HUDEP-2 (cell line): ENCODE results near the gene TRIM32.

Source experiments
- DNase-seq, 76 experiments: peaks; one replicate each; lab custom pipeline; 2025; ENCODE audit not compliant: unreplicated experiment in 76 of 76; lab: John Stamatoyannopoulos, UW

TRIM32 gene

DNA sequence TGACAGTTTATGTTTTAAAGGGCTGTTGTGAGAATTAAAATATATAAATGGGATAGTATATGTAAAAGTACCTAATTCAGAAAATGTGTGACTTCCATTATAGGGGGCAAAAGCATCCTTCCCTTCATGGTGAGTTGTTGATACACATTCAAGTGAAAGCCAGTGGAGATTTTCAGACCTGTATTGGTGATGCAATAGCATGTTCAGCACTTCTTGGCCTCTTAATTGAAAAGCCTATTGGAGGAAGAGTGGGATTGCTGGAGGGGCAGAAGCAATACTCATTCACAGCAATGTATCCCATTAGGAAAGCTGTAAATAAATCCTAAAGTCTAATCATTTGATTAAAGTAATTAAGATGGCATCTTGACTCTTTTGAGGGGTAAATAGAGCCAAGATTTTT, 17.4 kb downstream of the TRIM32 start:
- no peak for DNase-seq

- no peak for DNase-seq
Observed at GRCh38 chr9:116705531-116705930, 18.4 kb downstream of the TRIM32 start.

- no peak for DNase-seq
Observed at GRCh38 chr9:116706310-116707290, 19.5 kb downstream of the TRIM32 start.

GRCh38 chr9:116712781-116713180, 25.7 kb downstream of the TRIM32 start:
- DNase-seq, result no peak

- DNase-seq, result no peak
Observed at GRCh38 chr9:116713271-116713670, 26.2 kb downstream of the TRIM32 start.

GRCh38 chr9:116715751-116716150, 28.6 kb downstream of the TRIM32 start:
- DNase-seq, result no peak

GRCh38 chr9:116716438-116716837, 29.3 kb downstream of the TRIM32 start:
- no peak for DNase-seq

GRCh38 chr9:116717150-116717549, 30.0 kb downstream of the TRIM32 start:
- DNase-seq, result no peak

GRCh38 chr9:116718111-116718510, 31.0 kb downstream of the TRIM32 start:
- DNase-seq, result no peak

DNA sequence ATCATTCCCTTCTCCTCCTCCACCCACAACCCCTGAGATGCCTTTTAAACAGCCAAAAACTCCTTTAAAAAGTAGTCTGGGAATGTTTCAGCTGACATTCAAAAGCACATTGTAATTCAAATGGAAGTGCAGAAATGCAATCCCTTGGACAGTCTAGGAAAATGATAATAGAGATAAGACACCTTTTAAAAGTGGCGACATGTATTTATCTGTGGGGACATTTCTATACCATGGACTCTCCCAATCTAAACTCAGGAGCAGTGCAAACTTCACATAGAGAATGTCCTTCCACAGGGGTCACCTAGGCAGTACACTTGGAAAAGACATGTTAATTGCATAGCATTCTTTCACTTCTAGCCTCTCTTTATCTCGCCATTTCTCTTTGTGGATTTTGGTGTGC, 33.0 kb downstream of the TRIM32 start:
- DNase-seq, result no peak

GRCh38 chr9:116721411-116721810, 34.3 kb downstream of the TRIM32 start:
- no peak for DNase-seq

- no peak for DNase-seq
Observed at GRCh38 chr9:116721944-116722343, 34.8 kb downstream of the TRIM32 start.

- DNase-seq, result no peak
Observed at GRCh38 chr9:116724123-116724522, 37.0 kb downstream of the TRIM32 start.

DNA sequence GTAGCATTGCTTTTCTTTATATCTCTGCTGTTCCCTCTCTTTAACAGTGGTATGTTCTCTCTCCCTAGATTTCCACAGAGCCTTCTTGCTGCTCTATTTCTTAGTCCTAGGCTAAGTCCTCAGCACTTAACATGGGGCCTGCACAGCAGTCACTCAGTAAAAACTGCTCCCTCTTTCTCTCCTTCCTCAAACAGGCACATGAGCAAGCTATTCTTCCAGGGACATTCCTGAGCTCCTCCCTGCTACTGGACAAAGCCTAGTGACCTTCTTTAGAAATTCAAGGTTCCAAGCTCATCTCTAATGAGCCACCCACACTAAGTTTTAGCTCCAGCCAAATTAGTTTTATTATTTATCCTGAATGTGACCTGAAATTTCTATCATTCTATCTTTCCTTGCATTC, 39.5 kb downstream of the TRIM32 start:
- DNase-seq, result no peak

DNA sequence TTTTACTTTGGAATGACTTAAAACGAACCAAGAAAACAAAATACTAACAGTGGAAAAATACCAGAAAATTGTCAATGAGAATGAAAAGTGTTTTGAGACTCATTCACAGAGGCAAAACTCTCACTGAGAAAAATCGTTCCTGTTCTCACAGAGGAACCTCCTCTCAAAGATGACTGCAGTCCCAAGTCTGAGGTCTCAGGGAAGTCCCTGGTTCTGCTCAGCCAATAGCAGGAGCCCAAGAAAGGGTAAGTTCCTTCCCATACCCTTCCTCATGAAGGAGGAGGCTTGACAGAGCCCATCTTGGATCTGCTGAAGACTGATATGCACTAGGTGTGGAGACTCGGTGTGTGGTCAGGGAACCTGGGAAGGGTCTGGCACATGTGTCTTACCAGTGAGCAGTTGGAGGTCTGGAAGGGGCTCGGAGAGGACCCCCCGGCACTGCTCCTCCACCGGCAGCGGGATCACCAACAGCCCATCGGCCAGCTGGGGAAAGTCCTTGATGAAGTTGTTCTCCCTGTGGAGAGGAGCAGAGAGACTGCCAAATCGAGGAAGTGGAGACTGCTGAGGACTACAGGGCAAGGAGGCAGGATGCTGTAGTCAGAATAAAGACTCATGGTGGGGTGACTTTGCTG, 46.0 kb downstream of the TRIM32 start:
- no peak for DNase-seq

DNA sequence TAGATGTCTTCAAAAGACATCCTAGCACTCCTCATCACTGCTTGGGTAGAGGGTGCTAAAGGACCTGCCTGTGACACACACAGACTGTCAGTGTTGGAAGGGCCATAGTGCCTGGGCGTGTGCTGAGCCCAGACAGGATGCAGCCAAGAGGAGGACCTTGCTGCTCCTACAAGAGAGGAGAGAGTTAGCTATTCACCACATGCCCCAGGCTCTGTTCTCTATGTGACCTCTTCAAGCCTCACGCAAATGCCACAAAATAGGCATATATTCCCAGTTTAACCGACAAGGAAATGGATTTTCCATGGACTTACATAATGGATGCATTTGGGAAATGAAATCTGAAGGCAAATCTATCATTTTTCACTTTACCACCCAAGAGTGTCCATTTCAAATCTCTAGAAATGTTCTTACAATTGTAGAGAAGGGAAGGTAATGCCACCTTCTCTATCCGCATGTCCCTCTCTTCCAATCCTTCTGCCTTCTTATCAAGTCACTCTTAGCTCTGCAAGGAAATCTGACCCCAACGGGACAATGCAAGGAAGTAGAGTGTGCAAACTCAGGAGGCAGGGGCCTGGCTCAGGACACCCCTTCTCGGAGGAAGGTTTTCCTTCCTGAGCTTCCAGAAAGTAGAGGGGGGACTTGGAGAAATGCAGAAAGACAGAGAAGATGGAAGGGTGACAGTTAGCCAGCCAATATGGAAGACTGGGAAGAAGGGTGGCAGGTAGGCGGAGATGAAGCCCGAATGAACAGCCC, 49.5 kb downstream of the TRIM32 start:
- no peak for DNase-seq

- peak in 63 of 76 experiments; percentile 2 to 70 (median 42) for DNase-seq
Observed at GRCh38 chr9:116737152-116737546, 50.0 kb downstream of the TRIM32 start.

DNA sequence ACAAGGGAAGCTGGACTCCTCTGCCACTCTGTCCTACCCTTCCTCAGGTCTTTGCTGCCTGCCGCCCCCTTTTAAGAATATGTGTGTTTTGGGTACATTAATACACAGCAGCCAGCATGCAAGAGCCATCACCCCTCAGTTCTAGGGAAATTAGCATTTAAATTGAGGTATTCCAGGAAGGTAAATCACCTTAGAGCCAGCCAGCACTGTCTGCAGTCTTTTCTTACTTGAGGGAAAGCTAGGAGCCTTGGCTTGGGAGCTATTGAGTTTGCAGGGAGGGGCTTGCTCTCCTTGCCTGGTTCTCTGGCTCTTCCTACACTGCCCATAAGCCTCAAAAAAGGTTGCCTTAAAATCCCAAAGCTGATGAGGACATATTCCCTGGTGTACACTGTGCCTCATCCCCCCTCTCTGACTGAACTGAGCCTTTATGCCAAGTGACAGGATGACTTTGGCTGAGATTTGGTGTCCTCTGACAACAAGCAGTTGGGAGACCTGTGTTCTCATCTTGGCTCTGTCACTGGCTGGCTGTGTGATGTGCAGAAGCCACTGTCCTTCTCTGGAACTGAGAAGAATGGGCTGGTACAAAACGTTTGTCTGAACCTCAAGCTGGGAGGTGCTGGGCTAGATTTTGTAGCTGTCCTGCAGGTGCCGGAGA, 54.1 kb downstream of the TRIM32 start:
- no peak for DNase-seq

DNA sequence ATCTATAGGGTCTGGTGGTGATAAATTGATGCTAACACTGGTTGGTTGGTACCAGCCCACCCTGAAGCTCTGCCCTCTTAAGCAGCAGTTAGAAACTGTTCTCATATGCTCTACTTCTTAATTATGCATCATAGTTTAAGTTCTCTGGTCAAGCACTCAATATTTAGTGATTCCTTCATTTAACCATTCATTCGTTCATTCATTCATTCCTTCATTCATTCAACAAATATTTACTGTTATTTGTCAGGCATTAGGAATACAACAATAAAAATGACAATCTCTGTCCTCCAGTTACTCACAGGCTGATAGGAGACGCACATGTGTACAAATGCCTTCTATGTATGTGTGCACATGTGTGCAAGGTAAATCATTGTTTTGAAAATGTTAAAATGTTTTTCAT, 54.6 kb downstream of the TRIM32 start:
- DNase-seq, result no peak

DNA sequence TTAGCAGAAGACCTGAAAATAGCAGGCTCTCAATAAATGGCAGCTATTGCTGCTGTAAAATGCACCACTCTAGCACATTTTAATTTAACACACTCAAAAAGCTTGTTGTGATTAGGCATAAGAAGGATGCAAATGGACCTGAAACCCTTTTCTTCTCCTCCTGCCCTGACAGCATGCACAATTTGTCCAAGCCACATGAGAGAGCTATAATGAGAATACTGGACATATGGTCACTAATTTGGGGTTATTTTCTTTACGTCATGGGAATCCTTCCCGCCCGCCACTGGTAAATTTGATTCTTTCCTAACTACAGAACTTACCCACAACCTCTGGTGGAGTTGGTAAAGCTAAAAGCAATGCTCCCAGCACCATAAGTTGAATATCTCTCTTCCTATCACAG, 62.1 kb downstream of the TRIM32 start:
- DNase-seq, result no peak

- no peak for DNase-seq
Observed at GRCh38 chr9:116749772-116750171, 62.7 kb downstream of the TRIM32 start.
